ENCODE measurements around the gene ASIC3.

DNA sequence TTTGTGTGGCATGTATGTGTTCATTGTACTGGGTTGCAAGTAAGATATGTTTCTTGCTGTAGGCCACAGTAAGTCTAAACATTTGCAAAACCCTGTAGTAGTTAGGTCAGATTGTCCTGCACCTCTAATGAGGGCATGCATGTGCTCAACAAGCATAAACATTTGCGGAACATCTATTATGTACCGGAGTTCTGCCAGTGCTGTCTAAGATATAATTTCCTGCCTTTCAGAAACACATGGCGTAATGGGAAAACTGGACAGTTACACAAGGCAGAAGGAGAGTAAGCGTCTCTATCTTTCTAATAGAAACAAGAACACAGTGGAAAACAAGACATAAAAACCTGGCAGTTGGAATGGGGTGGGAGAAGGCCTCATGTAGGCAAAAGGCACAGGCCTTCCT is 17.3 kb upstream of the ASIC3 start:
- TF ChIP-seq, protein P1, sequence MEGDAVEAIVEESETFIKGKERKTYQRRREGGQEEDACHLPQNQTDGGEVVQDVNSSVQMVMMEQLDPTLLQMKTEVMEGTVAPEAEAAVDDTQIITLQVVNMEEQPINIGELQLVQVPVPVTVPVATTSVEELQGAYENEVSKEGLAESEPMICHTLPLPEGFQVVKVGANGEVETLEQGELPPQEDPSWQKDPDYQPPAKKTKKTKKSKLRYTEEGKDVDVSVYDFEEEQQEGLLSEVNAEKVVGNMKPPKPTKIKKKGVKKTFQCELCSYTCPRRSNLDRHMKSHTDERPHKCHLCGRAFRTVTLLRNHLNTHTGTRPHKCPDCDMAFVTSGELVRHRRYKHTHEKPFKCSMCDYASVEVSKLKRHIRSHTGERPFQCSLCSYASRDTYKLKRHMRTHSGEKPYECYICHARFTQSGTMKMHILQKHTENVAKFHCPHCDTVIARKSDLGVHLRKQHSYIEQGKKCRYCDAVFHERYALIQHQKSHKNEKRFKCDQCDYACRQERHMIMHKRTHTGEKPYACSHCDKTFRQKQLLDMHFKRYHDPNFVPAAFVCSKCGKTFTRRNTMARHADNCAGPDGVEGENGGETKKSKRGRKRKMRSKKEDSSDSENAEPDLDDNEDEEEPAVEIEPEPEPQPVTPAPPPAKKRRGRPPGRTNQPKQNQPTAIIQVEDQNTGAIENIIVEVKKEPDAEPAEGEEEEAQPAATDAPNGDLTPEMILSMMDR (IDR thresholded peaks at IDR 0.05; ENCODE audit: low read length) = no peak
- no peak for TF ChIP-seq EZH2 (optimal IDR thresholded peaks at IDR 0.05; ENCODE audit: low read depth, low read length)

Measured in MM.1S (cell line).